Activated CD4-positive, alpha-beta T cell treated with anti-CD3 and anti-CD28 coated beads for 36 hours (primary cell): Measurements from ENCODE around the gene COX20. TPM values are rescaled to one million over a fixed set of nuclear protein-coding genes. Genes with fewer than 3 reads are reported as not detected.

Experiments used
- ATAC-seq: fragments of 200-7000 bp; cut with Tn5 transposase; one replicate; pipeline ENCODE4 v1.10.0; 2021; ENCODE audit warnings: mild to moderate bottlenecking, moderate library complexity
- CTCF ChIA-PET: fragments of 350-600 bp; sonication (Branson Sonifier 250); formaldehyde crosslinking; loops from one replicate; lab custom pipeline; 2021; ENCODE audit warnings: antibody characterized with exemption; lab: Charles Lee
- POLR2A ChIA-PET: fragments of 350-600 bp; sonication (Branson Sonifier 250); formaldehyde crosslinking; loops from one replicate; lab custom pipeline; 2021; ENCODE audit warnings: antibody characterized with exemption, inconsistent platforms; lab: Charles Lee
- DNase-seq: peaks from one replicate; pipeline ENCODE4 v3.0.0-alpha.2; 2020
- H3K27ac Mint-ChIP-seq: one replicate; pipeline ENCODE4 v1.8.0; 2021; ENCODE audit warnings: mixed read lengths
- H3K27me3 Mint-ChIP-seq: one replicate; pipeline ENCODE4 v1.8.0; 2021; ENCODE audit warnings: mixed read lengths
- H3K36me3 Mint-ChIP-seq: one replicate; pipeline ENCODE4 v1.8.0; 2021; ENCODE audit warnings: low read depth, mixed read lengths
- H3K4me1 Mint-ChIP-seq: one replicate; pipeline ENCODE4 v1.8.0; 2021; ENCODE audit warnings: mixed read lengths
- H3K4me3 Mint-ChIP-seq: one replicate; pipeline ENCODE4 v1.8.0; 2021; ENCODE audit warnings: mild to moderate bottlenecking, moderate library complexity, mixed read lengths
- H3K9me3 Mint-ChIP-seq: one replicate; pipeline ENCODE4 v1.8.0; 2021; ENCODE audit warnings: low read depth, mixed read lengths
- intact Hi-C, 2 experiments: fragments of 100-400 bp; cut with DNase I in 1 of 2; cut with micrococcal nuclease in 1 of 2; formaldehyde crosslinking; loops; one replicate each; pipeline versions ENCODE4 v1.14.2 to v1.15.1; 2022 to 2024; cut with DNase I, micrococcal nuclease
- total RNA-seq, 2 experiments: library from RNA; stranded (reverse); gene quantifications; one replicate each; pipeline ENCODE4 v1.2.3, GENCODE V29; 2021

Gene COX20
- total RNA-seq, 2 experiments from 2014 or later: 32.0 to 33.2 TPM

- DNase-seq: no peak
- no peak for ATAC-seq
- Mint-ChIP-seq H3K4me3 (no peak overlapping the region), H3K36me3 (no peaks in the 10 kb centered on the region), H3K27me3 (no peaks in the 10 kb centered on the region), H3K27ac (no peak overlapping the region), H3K4me1 (peaks cover 17% of the 10 kb centered on the region), H3K9me3 (no peaks in the 10 kb centered on the region)
- ChIA-PET CTCF (interaction anchor here (0.5 to 1.0 kb wide), 5 partner anchors 12 to 199 kb away, joined by 3 to 5 read pairs (median 3); no protein-coding TSS in a partner anchor), POLR2A (interaction anchor here (0.6 kb wide), 1 partner anchor 32 kb away, joined by 4 read pairs; no protein-coding TSS in a partner anchor)
- intact Hi-C loops: loop anchor here in 1 of 2 experiments (10.0 kb wide), 1 partner anchor 1615 kb away; the partner anchor contains the start of genes CEP170 and SDCCAG8
Observed at GRCh38 chr1:244869364-244869827, 33.9 kb downstream of the COX20 start.

- intact Hi-C loops: loop anchor here in 1 of 2 experiments (10.0 kb wide), 1 partner anchor 1615 kb away; the partner anchor contains the start of genes CEP170 and SDCCAG8
- ChIA-PET POLR2A (interaction anchor here (0.6 kb wide), 1 partner anchor 32 kb away, joined by 4 read pairs; no protein-coding TSS in a partner anchor), CTCF (interaction anchor here (0.5 kb wide), 1 partner anchor 12 kb away, joined by 3 read pairs; no protein-coding TSS in a partner anchor)
- ATAC-seq (no peak), DNase-seq (no peak)
- H3K4me1 Mint-ChIP-seq: peaks cover 15% of the 10 kb centered on the region
- no peak overlapping the region for H3K27ac Mint-ChIP-seq
- H3K4me3 Mint-ChIP-seq: no peak overlapping the region
- no peaks in the 10 kb centered on the region for H3K27me3 Mint-ChIP-seq
- no peaks in the 10 kb centered on the region for H3K36me3 Mint-ChIP-seq
- H3K9me3 Mint-ChIP-seq: no peaks in the 10 kb centered on the region
Observed at GRCh38 chr1:244869950-244870349, 34.5 kb downstream of the COX20 start.

GRCh38 chr1:244874974-244875579 lies 39.6 kb downstream of the COX20 start:
- H3K27me3 Mint-ChIP-seq: no peaks in the 10 kb centered on the region
- ChIA-PET POLR2A (no interaction called here), CTCF (interaction anchor here (0.6 to 2.0 kb wide), 3 partner anchors 117 to 1234 kb away, joined by 3 to 5 read pairs (median 3); no protein-coding TSS in a partner anchor)
- no peaks in the 10 kb centered on the region for H3K9me3 Mint-ChIP-seq
- no peaks in the 10 kb centered on the region for H3K4me1 Mint-ChIP-seq
- no peaks in the 10 kb centered on the region for H3K36me3 Mint-ChIP-seq
- H3K4me3 Mint-ChIP-seq: no peak overlapping the region
- ATAC-seq (no peak), DNase-seq (no peak)
- no peak overlapping the region for H3K27ac Mint-ChIP-seq
- intact Hi-C loops: no loop called here

- H3K27me3 Mint-ChIP-seq: no peaks in the 10 kb centered on the region
- ATAC-seq (no peak), DNase-seq (no peak)
- no peak overlapping the region for H3K27ac Mint-ChIP-seq
- H3K4me3 Mint-ChIP-seq: no peak overlapping the region
- no peaks in the 10 kb centered on the region for H3K36me3 Mint-ChIP-seq
- intact Hi-C loops: no loop called here
- no peaks in the 10 kb centered on the region for H3K4me1 Mint-ChIP-seq
- no peaks in the 10 kb centered on the region for H3K9me3 Mint-ChIP-seq
- POLR2A ChIA-PET: interaction anchor here (0.6 kb wide), 1 partner anchor 21 kb away, joined by 3 read pairs; no protein-coding TSS in a partner anchor
- CTCF ChIA-PET: interaction anchor here (0.6 to 2.0 kb wide), 3 partner anchors 14 to 271 kb away, joined by 3 to 5 read pairs (median 4); no protein-coding TSS in a partner anchor
Observed at GRCh38 chr1:244876228-244876910, 40.9 kb downstream of the COX20 start.

GRCh38 chr1:244878681-244879080 lies 43.2 kb downstream of the COX20 start:
- Mint-ChIP-seq H3K9me3 (no peaks in the 10 kb centered on the region), H3K4me3 (no peak overlapping the region), H3K27me3 (no peaks in the 10 kb centered on the region), H3K36me3 (no peaks in the 10 kb centered on the region), H3K27ac (no peak overlapping the region), H3K4me1 (no peaks in the 10 kb centered on the region)
- intact Hi-C loops: no loop called here
- ChIA-PET POLR2A (no interaction called here), CTCF (interaction anchor here (0.6 kb wide), 1 partner anchor 146 kb away, joined by 6 read pairs; no protein-coding TSS in a partner anchor)
- no peak for DNase-seq
- ATAC-seq: no peak

GRCh38 chr1:244881552-244882280 lies 46.3 kb downstream of the COX20 start:
- Mint-ChIP-seq H3K9me3 (no peaks in the 10 kb centered on the region), H3K4me1 (no peaks in the 10 kb centered on the region), H3K27ac (no peak overlapping the region), H3K4me3 (no peak overlapping the region), H3K27me3 (no peaks in the 10 kb centered on the region), H3K36me3 (no peaks in the 10 kb centered on the region)
- ChIA-PET CTCF (interaction anchor here (0.7 kb wide), 2 partner anchors 12 to 1409 kb away, joined by 3 to 6 read pairs; no protein-coding TSS in a partner anchor), POLR2A (interaction anchor here (0.7 kb wide), 1 partner anchor 19 kb away, joined by 3 read pairs; no protein-coding TSS in a partner anchor)
- intact Hi-C loops: no loop called here
- ATAC-seq (no peak), DNase-seq (no peak)

- ATAC-seq (no peak), DNase-seq (no peak)
- Mint-ChIP-seq H3K4me3 (no peak overlapping the region), H3K4me1 (no peaks in the 10 kb centered on the region), H3K27ac (no peak overlapping the region), H3K27me3 (no peaks in the 10 kb centered on the region), H3K9me3 (no peaks in the 10 kb centered on the region), H3K36me3 (no peaks in the 10 kb centered on the region)
- POLR2A ChIA-PET: no interaction called here
- intact Hi-C loops: no loop called here
- CTCF ChIA-PET: interaction anchor here (0.8 kb wide), 1 partner anchor 151 kb away, joined by 3 read pairs; no protein-coding TSS in a partner anchor
Observed at GRCh38 chr1:244887281-244887680, 51.8 kb downstream of the COX20 start.

GRCh38 chr1:244893836-244894235 lies 58.4 kb downstream of the COX20 start:
- ChIA-PET CTCF (interaction anchor here (0.9 kb wide), 1 partner anchor 386 kb away, joined by 3 read pairs; no protein-coding TSS in a partner anchor), POLR2A (interaction anchor here (0.5 to 0.6 kb wide), 2 partner anchors 291 to 541 kb away, joined by 3 read pairs; no protein-coding TSS in a partner anchor)

More at GRCh38 chr1:244893836-244894235, 58.4 kb downstream of the COX20 start:
- no peaks in the 10 kb centered on the region for H3K27me3 Mint-ChIP-seq
- H3K4me3 Mint-ChIP-seq: no peak overlapping the region
- H3K9me3 Mint-ChIP-seq: no peaks in the 10 kb centered on the region
- H3K27ac Mint-ChIP-seq: no peak overlapping the region
- ATAC-seq (no peak), DNase-seq (no peak)
- H3K4me1 Mint-ChIP-seq: no peaks in the 10 kb centered on the region
- no peaks in the 10 kb centered on the region for H3K36me3 Mint-ChIP-seq
- intact Hi-C loops: no loop called here

Other genes with a start within 250 kb of the COX20 start
- 10 to 100 TPM; 24.5 to 26.0 TPM for gene DESI2, start 182.5 kb upstream of the COX20 start, total RNA-seq
- 100 to 1,000 TPM; 521 to 532 TPM for gene HNRNPU, start 28.9 kb downstream of the COX20 start, total RNA-seq